Body of pancreas (tissue), 4 donors: ENCODE data around the gene TSR1.

Experiments
- POLR2A ChIP-seq, 3 donors: fragments of 450-650 bp; IDR thresholded peaks; one replicate each; pipeline ENCODE4 v1.6.1; 2016; ENCODE audit warnings: antibody characterized with exemption in 3 of 3, mild to moderate bottlenecking in 2 of 3
- TF ChIP-seq, protein P1 (sequence below), 7 experiments: fragments of 450-650 bp in 4 of 7; fragments of 200-600 bp in 3 of 7; sonication (generic) in 3 of 7; IDR thresholded peaks; one replicate each; pipeline ENCODE4 v1.5.1; 2016 to 2019; ENCODE audit warnings: antibody characterized with exemption in 7 of 7

DNA sequence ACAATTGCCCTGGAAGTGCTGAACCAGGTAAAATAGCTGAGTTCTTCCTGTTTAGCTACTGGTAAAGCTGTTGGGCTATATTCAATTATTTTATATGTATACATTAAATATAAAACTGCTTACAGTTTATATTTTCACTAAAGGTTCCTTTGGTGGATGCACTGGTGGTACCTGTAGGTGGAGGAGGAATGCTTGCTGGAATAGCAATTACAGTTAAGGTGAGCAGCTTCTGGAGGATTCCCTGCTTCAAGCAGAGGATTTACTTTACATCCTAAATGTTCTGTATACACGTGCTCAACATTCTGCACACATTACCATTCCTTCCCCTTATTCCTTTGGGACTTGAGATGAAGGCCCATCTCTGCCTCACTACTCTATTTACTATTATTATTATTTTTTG is 14.9 kb downstream of the TSR1 start:
- no peak for TF ChIP-seq POLR2A (IDR thresholded peaks at IDR 0.05)
- TF ChIP-seq, protein P1, sequence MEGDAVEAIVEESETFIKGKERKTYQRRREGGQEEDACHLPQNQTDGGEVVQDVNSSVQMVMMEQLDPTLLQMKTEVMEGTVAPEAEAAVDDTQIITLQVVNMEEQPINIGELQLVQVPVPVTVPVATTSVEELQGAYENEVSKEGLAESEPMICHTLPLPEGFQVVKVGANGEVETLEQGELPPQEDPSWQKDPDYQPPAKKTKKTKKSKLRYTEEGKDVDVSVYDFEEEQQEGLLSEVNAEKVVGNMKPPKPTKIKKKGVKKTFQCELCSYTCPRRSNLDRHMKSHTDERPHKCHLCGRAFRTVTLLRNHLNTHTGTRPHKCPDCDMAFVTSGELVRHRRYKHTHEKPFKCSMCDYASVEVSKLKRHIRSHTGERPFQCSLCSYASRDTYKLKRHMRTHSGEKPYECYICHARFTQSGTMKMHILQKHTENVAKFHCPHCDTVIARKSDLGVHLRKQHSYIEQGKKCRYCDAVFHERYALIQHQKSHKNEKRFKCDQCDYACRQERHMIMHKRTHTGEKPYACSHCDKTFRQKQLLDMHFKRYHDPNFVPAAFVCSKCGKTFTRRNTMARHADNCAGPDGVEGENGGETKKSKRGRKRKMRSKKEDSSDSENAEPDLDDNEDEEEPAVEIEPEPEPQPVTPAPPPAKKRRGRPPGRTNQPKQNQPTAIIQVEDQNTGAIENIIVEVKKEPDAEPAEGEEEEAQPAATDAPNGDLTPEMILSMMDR (IDR thresholded peaks at IDR 0.05) = no peak
